Panc1 (cell line): Measurements from ENCODE around the gene PRH2. TPM values are rescaled to one million over a fixed set of nuclear protein-coding genes. Genes with fewer than 3 reads are reported as not detected.

Source experiments
- ATAC-seq: fragments of 200-7000 bp; cut with Tn5 transposase; 2 replicates; pipeline ENCODE4 v1.9.1; 2020; ENCODE audit warnings: mild to moderate bottlenecking, moderate library complexity
- BruUV-seq: library from RNA; stranded (reverse); fragments of 400-500 nt; replicated peaks from 2 replicates; lab custom pipeline; 2021; lab: Mats Ljungman, UMichigan
- CTCF ChIA-PET: fragments of 300-600 bp; sonication (Branson Sonifier 250); formaldehyde crosslinking; loops from one replicate; lab custom pipeline; 2022; ENCODE audit warnings: antibody characterized with exemption; lab: Charles Lee
- POLR2A ChIA-PET: fragments of 300-600 bp; sonication (Branson Sonifier 250); formaldehyde crosslinking; loops from one replicate; lab custom pipeline; 2022; ENCODE audit warnings: antibody characterized with exemption; lab: Charles Lee
- DNase-seq: peaks from one replicate; pipeline ENCODE4 v3.0.0-alpha.2; 2010; ENCODE audit warnings: low read depth, low spot score
- H3K27ac ChIP-seq: 2 replicates; pipeline ENCODE4 v1.5.1; 2011; ENCODE audit warnings: mild to moderate bottlenecking, low read length, inconsistent platforms
- H3K27me3 ChIP-seq: fragments of 200-500 bp; sonication (Bioruptor generic); 2 replicates; pipeline ENCODE4 v1.6.0; 2014; ENCODE audit warnings: low read length, inconsistent platforms; ENCODE audit not compliant: control insufficient read depth, insufficient read depth
- H3K36me3 ChIP-seq: fragments of 200-500 bp; sonication (Bioruptor generic); 2 replicates; pipeline ENCODE4 v1.5.1; 2014; ENCODE audit warnings: inconsistent platforms, mild to moderate bottlenecking, low read length, moderate library complexity; ENCODE audit not compliant: control insufficient read depth, insufficient read depth
- H3K4me1 ChIP-seq: 2 replicates; pipeline ENCODE4 v1.5.1; 2011; ENCODE audit warnings: inconsistent platforms, mild to moderate bottlenecking, low read length, moderate library complexity; ENCODE audit not compliant: control insufficient read depth, insufficient read depth
- H3K4me3 ChIP-seq, 2 experiments: 2 replicates each; pipeline ENCODE4 v1.5.1; 2011 to 2012; ENCODE audit warnings: low read depth in 2 of 2, low read length in 2 of 2, mild to moderate bottlenecking in 2 of 2, inconsistent platforms in 1 of 2, moderate library complexity in 1 of 2
- H3K9me3 ChIP-seq: fragments of 200-500 bp; sonication (Bioruptor generic); 2 replicates; pipeline ENCODE4 v1.5.1; 2014; ENCODE audit warnings: low read depth, mild to moderate bottlenecking, inconsistent platforms, low read length, moderate library complexity; ENCODE audit not compliant: control insufficient read depth, insufficient read depth
- POLR2AphosphoS5 ChIP-seq: IDR thresholded peaks from 2 replicates; pipeline ENCODE4 v1.6.1; 2012; ENCODE audit warnings: mild to moderate bottlenecking, low read depth, low read length, moderate library complexity
- SIN3A ChIP-seq: IDR thresholded peaks from 2 replicates; pipeline ENCODE4 v1.6.1; 2012; ENCODE audit warnings: low read depth, mild to moderate bottlenecking, low read length, moderate library complexity, borderline replicate concordance; ENCODE audit not compliant: insufficient read depth
- TCF7L2 ChIP-seq: IDR thresholded peaks from 2 replicates; pipeline ENCODE4 v1.6.1; 2011; ENCODE audit warnings: mild to moderate bottlenecking, low read depth, low read length, inconsistent platforms
- in situ Hi-C: cut with HindIII; loops from 2 replicates; pipeline ENCODE4 v1.10.0; 2016; ENCODE audit warnings: low sequenced_read_pairs, low pct_unique_long_range_greater_than_20kb
- intact Hi-C: fragments of 100-400 bp; cut with micrococcal nuclease; formaldehyde crosslinking; loops from one replicate; pipeline ENCODE4 v1.10.0; 2022; ENCODE audit not compliant: unreplicated experiment
- total RNA-seq: library from RNA; stranded (reverse); gene quantifications from one replicate; pipeline ENCODE4 v1.2.1, GENCODE V29; 2021; ENCODE audit not compliant: unreplicated experiment
- TF ChIP-seq, protein P1 (sequence below), 2 experiments: IDR thresholded peaks; 2 replicates each; pipeline ENCODE4 v1.6.1; 2011 to 2012; ENCODE audit warnings: low read depth in 2 of 2, control low read depth in 1 of 2, low read length in 1 of 2, mild to moderate bottlenecking in 1 of 2, moderate library complexity in 1 of 2; ENCODE audit not compliant: insufficient read depth in 1 of 2
- TF ChIP-seq, protein P2 (sequence below): fragments of 450-650 bp; IDR thresholded peaks from 2 replicates; pipeline ENCODE4 v1.5.1; 2017; ENCODE audit warnings: mild to moderate bottlenecking

Gene PRH2
- total RNA-seq, 1 experiment from 2014 or later: not detected

- Histone ChIP-seq H3K27me3 (no peaks in the 10 kb centered on the region), H3K9me3 (no peaks in the 10 kb centered on the region), H3K4me3 (no peak overlapping the region), H3K27ac (no peak overlapping the region), H3K4me1 (no peaks in the 10 kb centered on the region), H3K36me3 (no peaks in the 10 kb centered on the region)
- intact Hi-C loops: no loop called here
- DNase-seq (no peak), ATAC-seq (no peak)
- ChIA-PET CTCF (no interaction called here), POLR2A (no interaction called here)
- in situ Hi-C loops: no loop called here
- no TSS peak for BruUV-seq
- TF ChIP-seq, protein P1, sequence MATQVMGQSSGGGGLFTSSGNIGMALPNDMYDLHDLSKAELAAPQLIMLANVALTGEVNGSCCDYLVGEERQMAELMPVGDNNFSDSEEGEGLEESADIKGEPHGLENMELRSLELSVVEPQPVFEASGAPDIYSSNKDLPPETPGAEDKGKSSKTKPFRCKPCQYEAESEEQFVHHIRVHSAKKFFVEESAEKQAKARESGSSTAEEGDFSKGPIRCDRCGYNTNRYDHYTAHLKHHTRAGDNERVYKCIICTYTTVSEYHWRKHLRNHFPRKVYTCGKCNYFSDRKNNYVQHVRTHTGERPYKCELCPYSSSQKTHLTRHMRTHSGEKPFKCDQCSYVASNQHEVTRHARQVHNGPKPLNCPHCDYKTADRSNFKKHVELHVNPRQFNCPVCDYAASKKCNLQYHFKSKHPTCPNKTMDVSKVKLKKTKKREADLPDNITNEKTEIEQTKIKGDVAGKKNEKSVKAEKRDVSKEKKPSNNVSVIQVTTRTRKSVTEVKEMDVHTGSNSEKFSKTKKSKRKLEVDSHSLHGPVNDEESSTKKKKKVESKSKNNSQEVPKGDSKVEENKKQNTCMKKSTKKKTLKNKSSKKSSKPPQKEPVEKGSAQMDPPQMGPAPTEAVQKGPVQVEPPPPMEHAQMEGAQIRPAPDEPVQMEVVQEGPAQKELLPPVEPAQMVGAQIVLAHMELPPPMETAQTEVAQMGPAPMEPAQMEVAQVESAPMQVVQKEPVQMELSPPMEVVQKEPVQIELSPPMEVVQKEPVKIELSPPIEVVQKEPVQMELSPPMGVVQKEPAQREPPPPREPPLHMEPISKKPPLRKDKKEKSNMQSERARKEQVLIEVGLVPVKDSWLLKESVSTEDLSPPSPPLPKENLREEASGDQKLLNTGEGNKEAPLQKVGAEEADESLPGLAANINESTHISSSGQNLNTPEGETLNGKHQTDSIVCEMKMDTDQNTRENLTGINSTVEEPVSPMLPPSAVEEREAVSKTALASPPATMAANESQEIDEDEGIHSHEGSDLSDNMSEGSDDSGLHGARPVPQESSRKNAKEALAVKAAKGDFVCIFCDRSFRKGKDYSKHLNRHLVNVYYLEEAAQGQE (IDR thresholded peaks at IDR 0.05; ENCODE audit: insufficient read depth in 1 of 2, low read depth in 2 of 2, low read length in 1 of 2): no peak
- TF ChIP-seq, protein P2, sequence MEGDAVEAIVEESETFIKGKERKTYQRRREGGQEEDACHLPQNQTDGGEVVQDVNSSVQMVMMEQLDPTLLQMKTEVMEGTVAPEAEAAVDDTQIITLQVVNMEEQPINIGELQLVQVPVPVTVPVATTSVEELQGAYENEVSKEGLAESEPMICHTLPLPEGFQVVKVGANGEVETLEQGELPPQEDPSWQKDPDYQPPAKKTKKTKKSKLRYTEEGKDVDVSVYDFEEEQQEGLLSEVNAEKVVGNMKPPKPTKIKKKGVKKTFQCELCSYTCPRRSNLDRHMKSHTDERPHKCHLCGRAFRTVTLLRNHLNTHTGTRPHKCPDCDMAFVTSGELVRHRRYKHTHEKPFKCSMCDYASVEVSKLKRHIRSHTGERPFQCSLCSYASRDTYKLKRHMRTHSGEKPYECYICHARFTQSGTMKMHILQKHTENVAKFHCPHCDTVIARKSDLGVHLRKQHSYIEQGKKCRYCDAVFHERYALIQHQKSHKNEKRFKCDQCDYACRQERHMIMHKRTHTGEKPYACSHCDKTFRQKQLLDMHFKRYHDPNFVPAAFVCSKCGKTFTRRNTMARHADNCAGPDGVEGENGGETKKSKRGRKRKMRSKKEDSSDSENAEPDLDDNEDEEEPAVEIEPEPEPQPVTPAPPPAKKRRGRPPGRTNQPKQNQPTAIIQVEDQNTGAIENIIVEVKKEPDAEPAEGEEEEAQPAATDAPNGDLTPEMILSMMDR: no peak
Measured at GRCh38 chr12:10926269-10926668, 2.8 kb upstream of the PRH2 start.

- in situ Hi-C loops: no loop called here
- CTCF ChIA-PET: no interaction called here
- H3K36me3 ChIP-seq: no peaks in the 10 kb centered on the region
- no TSS peak for BruUV-seq
- no peak overlapping the region for H3K27ac ChIP-seq
- H3K27me3 ChIP-seq: no peaks in the 10 kb centered on the region
- POLR2A ChIA-PET: no interaction called here
- no peaks in the 10 kb centered on the region for H3K9me3 ChIP-seq
- TF ChIP-seq, protein P2: no peak
- TF ChIP-seq TCF7L2 (no peak), POLR2AphosphoS5 (no peak), SIN3A (no peak)
- TF ChIP-seq, protein P1 (IDR thresholded peaks at IDR 0.05; ENCODE audit: insufficient read depth in 1 of 2, low read depth in 2 of 2, low read length in 1 of 2): no peak
- no peak overlapping the region for H3K4me3 ChIP-seq
- H3K4me1 ChIP-seq: no peaks in the 10 kb centered on the region
- DNase-seq (no peak), ATAC-seq (no peak)
- intact Hi-C loops: no loop called here
Measured at GRCh38 chr12:10936506-10936905, 7.5 kb downstream of the PRH2 start.
